Rectal smooth muscle tissue (tissue), 1 donor: Measurements from ENCODE around the gene GMPPB.
A peak's percentile ranks its signal among the peaks of the same experiment; 100 is the strongest.

Source experiments
- H3K27ac ChIP-seq: one replicate; pipeline ENCODE4 v1.7.0; 2013; ENCODE audit warnings: low read depth, low read length, inconsistent platforms
- H3K27me3 ChIP-seq: one replicate; pipeline ENCODE4 v1.7.0; 2013; ENCODE audit warnings: low read length; ENCODE audit not compliant: control insufficient read depth, insufficient read depth
- H3K36me3 ChIP-seq: one replicate; pipeline ENCODE4 v1.7.0; 2013; ENCODE audit warnings: low read length; ENCODE audit not compliant: control insufficient read depth, insufficient read depth
- H3K4me1 ChIP-seq: one replicate; pipeline ENCODE4 v1.7.0; 2013; ENCODE audit warnings: low read length; ENCODE audit not compliant: control insufficient read depth, insufficient read depth
- H3K4me3 ChIP-seq: one replicate; pipeline ENCODE4 v1.7.0; 2013; ENCODE audit warnings: low read length
- H3K9ac ChIP-seq: one replicate; pipeline ENCODE4 v1.7.0; 2013; ENCODE audit warnings: low read length

The GMPPB gene

DNA sequence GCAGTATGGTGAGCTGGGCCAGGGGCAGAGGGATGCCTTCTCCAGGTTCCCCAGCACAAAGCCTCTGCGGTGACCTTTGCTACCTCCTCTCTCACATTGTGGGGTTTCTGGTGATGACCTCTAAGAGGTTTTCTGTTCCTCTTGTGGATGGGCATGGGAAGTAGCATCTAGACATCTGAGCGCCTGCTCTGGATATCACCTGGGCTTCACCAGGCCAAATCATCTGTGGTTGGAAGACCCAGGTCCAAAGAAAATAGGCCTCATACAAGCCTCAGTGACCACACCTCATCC lies 42.6 kb downstream of the GMPPB start:
- Histone ChIP-seq H3K36me3 (peaks cover 63% of the 10 kb centered on the region), H3K27me3 (peaks cover 3% of the 10 kb centered on the region), H3K27ac (no peak overlapping the region), H3K4me3 (no peak overlapping the region), H3K9ac (no peak overlapping the region), H3K4me1 (no peaks in the 10 kb centered on the region)

DNA sequence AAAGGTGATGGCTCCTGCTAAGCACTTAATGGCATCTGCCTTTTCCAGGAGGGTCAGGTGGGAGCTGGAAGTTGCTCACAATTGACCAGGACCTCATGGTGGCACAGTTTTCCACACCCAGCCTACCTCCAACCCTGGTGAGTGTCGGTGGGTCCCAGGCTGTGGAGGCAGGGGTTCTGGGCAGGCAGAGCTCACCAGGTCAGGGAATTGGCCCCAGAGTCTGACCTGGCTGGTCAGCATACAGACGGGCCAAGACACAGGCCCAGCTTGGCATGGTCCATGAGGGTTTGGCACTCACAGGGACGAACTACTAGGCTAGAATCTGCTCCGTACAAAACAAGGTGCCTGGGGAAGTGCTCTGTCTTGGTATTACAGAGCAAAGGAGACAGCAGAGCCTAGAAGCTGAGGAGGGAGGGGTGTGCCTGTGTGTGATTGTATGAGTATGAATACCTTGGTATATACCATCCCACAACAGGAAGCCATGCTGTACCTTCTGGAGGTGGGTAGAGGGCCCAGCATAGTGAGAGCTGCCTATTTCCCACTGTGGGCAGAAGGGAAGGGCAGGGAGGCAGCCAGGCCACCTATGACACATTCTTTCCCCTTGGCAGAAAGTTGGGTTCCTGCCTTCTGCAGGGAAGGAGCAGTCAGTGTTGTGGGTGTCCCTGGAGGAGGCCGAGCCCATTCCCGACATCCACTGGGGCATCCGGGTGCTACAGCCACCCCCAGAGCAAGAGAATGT lies 43.1 kb downstream of the GMPPB start:
- Histone ChIP-seq H3K4me1 (no peaks in the 10 kb centered on the region), H3K36me3 (peaks cover 63% of the 10 kb centered on the region), H3K9ac (no peak overlapping the region), H3K27me3 (peaks cover 3% of the 10 kb centered on the region), H3K27ac (no peak overlapping the region), H3K4me3 (no peak overlapping the region)

DNA sequence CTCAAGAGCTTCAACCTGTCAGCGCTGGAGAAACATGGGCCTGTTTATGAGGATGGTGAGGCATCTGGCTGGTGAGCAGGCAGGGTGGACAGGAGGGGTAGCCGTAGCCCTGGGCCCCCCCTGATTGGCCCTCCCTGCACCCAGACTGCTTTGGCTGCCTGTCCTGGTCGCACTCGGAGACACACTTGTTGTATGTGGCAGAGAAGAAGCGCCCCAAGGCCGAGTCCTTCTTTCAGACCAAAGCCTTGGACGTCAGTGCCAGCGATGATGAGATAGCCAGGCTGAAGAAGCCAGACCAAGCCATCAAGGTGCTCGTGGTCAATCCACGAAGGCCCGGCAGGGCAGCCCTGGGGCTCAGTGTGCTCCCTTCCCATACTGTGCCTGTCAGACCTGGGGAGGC lies 47.8 kb downstream of the GMPPB start:
- peaks cover 38% of the 10 kb centered on the region for H3K36me3 ChIP-seq

DNA sequence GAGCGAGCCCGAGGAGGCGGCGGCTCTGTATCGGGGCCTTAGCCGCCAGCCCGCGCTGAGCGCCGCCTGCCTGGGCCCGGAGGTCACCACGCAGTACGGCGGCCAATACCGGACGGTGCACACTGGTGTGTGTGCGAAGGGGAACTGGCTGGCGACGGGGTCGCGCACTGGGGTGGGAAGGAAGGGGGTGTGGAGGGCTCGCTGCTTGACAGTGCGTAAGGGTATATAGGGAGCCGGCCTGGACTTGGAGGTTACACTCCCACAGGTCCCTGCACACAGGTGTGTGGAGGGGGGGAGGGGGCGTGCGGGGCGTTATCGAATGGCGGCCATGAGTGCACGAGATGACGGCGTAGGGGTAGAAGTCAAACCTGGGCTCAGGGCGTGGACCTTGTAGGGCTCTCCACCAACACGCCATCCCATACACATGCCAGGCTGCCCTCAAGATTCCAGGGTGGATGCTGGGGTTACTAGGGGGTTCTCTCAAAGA lies 49.2 kb downstream of the GMPPB start:
- Histone ChIP-seq H3K36me3 (peaks cover 25% of the 10 kb centered on the region), H3K4me3 (peak overlapping the region; percentile 88), H3K9ac (peak overlapping the region; percentile 77), H3K27ac (peak overlapping the region; percentile 89), H3K4me1 (peaks cover 7% of the 10 kb centered on the region), H3K27me3 (no peaks in the 10 kb centered on the region)

More for the DNA sequence above, 47.8 kb downstream of the GMPPB start:
- Histone ChIP-seq H3K27ac (no peak overlapping the region), H3K4me1 (peaks cover 7% of the 10 kb centered on the region), H3K4me3 (no peak overlapping the region), H3K27me3 (no peaks in the 10 kb centered on the region), H3K9ac (no peak overlapping the region)

DNA sequence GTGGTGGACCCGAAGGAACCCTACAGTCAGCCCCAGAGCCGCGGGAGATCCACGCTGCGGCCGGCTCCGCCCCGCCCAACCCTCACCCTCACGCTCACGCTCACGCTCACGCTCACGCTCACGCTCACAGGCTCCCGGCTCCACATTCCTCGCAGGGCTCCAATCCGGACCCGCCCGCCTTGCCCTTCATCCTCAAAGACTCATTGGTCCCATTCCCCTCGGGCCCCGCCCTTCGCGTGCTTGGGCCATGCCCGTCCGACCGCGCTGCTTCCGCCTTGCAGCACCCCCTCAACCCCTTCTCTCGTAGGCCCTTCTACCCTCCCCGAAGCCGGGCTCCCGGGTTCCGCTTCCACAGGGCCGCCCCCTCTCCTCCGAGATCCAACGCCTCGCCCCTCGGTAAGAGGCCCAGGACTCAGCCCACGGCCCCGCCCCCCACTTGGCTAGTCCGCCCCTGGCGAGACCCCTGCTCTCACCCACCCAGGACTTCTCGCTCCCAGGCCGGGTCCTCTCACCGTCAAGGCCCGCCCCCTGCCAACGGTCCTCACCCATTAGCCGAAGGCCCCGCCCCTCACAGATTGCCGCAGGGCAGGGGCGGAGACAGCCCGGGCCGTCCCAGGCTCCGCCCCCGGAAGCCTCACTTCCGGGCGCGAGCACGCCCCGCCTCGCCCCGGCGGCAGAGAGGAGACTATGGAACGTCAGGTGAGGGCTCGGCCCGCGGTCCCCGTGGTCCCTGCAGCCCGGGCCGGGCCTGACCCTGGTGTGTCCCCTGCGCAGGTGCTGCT lies 49.8 kb downstream of the GMPPB start, which contains the start of gene APEH:
APEH (plus strand) TSS at position 637 of the 782 bp plus-strand sequence; CDS start at position 688, 51 bp downstream.
- H3K4me1 ChIP-seq = peaks cover 7% of the 10 kb centered on the region
- no peaks in the 10 kb centered on the region for H3K27me3 ChIP-seq
- H3K9ac ChIP-seq = peak within 1 kb of the TSS; percentile 77
- peak within 1 kb of the TSS; percentile 89 for H3K27ac ChIP-seq
- H3K4me3 ChIP-seq = peak within 1 kb of the TSS; percentile 88
- H3K36me3 ChIP-seq = peaks cover 20% of the 10 kb centered on the region

DNA sequence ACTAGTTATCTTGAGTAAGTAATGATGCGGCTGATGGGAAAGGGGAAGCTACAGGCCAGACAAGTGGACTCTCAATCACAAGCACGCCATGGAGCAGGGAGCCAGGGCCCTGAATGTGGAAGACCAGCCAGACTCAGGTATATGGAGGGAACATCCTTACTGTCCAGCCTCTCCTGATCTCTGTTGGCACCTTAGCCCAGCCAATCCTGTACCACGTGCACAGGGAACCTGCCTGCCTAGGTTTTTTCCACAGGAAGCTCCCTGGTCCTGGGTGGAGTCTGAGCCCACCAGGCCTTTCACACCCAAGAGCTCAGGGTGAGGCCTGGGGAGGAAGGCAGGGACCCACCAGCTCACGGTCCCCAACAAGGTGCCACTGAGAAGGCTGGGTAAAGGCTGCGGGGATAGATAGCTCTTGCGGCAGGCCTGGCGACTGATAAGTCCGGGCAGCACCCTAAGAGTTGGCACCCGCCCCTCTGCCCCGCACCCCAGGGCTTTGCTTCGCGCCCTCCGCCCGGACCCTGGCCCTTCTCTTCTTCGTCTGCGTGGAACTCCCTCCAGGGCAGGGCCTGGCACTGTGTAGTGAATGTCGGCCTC lies 50.5 kb downstream of the GMPPB start:
- Histone ChIP-seq H3K9ac (no peak overlapping the region), H3K4me3 (peak overlapping the region; percentile 88)

DNA sequence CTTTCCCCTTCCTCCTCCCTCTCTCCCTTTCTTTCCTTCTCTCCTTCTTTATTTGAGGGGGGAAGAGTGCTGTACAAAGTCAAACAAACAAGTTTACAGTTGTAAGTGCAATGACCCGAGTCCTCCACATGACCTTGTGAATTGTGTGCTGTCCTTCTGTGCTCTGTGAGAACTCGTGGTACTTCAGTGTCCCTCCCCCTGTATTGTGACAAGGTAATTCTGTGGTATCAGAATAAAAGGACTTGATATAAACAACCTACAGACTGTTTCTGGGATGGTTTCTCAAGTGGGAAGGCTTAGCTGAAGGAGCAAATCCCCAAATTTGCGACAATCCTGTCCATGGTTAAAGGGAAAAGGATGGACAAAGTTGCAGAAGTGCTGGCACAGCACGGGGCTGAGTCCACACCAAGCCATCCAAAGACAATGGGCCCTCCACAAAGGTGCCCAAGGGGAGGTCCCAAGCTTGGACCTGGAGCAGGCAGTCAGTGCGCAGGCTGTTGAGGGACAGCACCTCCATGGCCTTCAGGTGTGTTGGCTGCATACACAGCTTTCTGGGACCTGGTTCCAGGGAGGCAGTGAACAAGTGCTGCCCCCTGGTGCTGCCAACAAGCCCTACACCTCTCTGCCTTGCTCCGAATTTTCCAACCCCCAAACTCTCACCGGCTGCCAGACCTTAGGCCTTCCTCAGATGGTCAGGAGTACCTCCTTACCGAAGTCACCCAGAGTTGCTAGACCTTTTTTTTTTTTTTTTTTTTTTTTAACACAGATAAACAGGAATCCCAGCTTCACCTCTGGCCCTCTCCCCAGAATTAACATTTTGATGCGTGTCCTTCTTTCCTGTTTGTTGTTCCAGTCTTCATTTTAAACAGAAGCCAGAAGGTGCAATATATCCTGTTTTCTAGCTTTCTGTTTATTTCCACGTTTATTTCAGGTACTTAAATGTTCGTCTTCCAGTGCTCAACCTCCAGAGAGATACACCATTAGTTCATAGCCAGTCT lies 52.2 kb downstream of the GMPPB start:
- peaks cover 2% of the 10 kb centered on the region for H3K36me3 ChIP-seq

More for the DNA sequence above, 50.5 kb downstream of the GMPPB start:
- Histone ChIP-seq H3K27me3 (no peaks in the 10 kb centered on the region), H3K27ac (peak overlapping the region; percentile 89), H3K4me1 (peaks cover 7% of the 10 kb centered on the region), H3K36me3 (peaks cover 17% of the 10 kb centered on the region)

DNA sequence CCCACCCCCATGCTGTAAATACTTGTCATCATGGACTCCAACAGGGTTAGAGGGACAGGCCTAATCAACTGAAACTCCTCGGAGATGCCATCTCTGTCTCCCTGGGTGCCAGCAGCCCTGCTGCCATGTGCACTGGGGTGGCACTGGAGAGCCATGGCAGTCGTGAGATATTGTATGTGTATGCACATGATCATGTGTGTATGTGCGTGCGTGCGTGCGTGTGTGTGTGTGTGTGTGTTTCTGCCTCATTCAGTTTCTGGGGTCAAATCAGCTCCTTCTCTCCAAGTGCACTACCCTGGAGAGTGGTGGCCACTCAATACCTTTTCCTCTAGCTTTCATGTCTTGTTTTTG lies 52.8 kb downstream of the GMPPB start:
- Histone ChIP-seq H3K4me3 (no peak overlapping the region), H3K36me3 (no peaks in the 10 kb centered on the region), H3K27me3 (peaks cover 5% of the 10 kb centered on the region), H3K4me1 (peaks cover 7% of the 10 kb centered on the region), H3K9ac (no peak overlapping the region), H3K27ac (no peak overlapping the region)

More for the DNA sequence above, 52.2 kb downstream of the GMPPB start:
- Histone ChIP-seq H3K4me3 (no peak overlapping the region), H3K4me1 (peaks cover 7% of the 10 kb centered on the region), H3K27me3 (peaks cover 3% of the 10 kb centered on the region), H3K9ac (no peak overlapping the region), H3K27ac (no peak overlapping the region)
